ENCODE results near the gene LYAR. TPM values are rescaled to one million over a fixed set of nuclear protein-coding genes. Genes with fewer than 3 reads are reported as not detected.
A peak's percentile ranks its signal among the peaks of the same experiment; 100 is the strongest.

LYAR gene
- total and polyA plus RNA-seq, 2 of the 13 experiments (the other 11 are each of a cell fraction or from before 2014, with no cell fraction given): 7.8 to 94.2 TPM

GRCh38 chr4:4248029-4248884 is 41.7 kb downstream of the LYAR start, which contains the start of gene TMEM128 (continued):
- TF ChIP-seq AKNA (CRISPR knock-in tag; IDR thresholded peaks at IDR 0.05; ENCODE audit: borderline replicate concordance) (no peak), ZNF121 (CRISPR knock-in tag; IDR thresholded peaks at IDR 0.05) (peak; percentile 51; the same call in 1 of the 2 replicates), NCOA5 (CRISPR knock-in tag; IDR thresholded peaks at IDR 0.05) (no peak), ZC3H13 (CRISPR knock-in tag; IDR thresholded peaks at IDR 0.05) (peak; percentile 46; the same call in 1 of the 2 replicates), TCF7L2 (IDR thresholded peaks at IDR 0.05; ENCODE audit: low read depth, low read length) (no peak), SUZ12 (IDR thresholded peaks at IDR 0.05; ENCODE audit: low read depth, low read length) (no peak), ZNF777 (CRISPR knock-in tag; IDR thresholded peaks at IDR 0.05) (no peak; the same call in 1 of the 2 replicates), ZNF513 (CRISPR knock-in tag; conservative IDR thresholded peaks at IDR 0.05) (no peak), LBX2 (CRISPR knock-in tag; IDR thresholded peaks at IDR 0.05; ENCODE audit: borderline replicate concordance) (0 out of 2 replicates have a peak, but pooled peaks have one; percentile 26), FOXA1 (IDR thresholded peaks at IDR 0.05) (no peak), FOXA1 (CRISPR knock-in tag; IDR thresholded peaks at IDR 0.05) (peak; percentile 57), HES4 (CRISPR knock-in tag; IDR thresholded peaks at IDR 0.05; ENCODE audit: borderline replicate concordance) (no peak), BCL6 (CRISPR knock-in tag; IDR thresholded peaks at IDR 0.05) (peak; percentile 17; the same call in 1 of the 2 replicates), REL (CRISPR knock-in tag; conservative IDR thresholded peaks at IDR 0.05) (no peak; the same call in 1 of the 2 replicates), FOSL1 (CRISPR knock-in tag; IDR thresholded peaks at IDR 0.05; ENCODE audit: borderline replicate concordance) (peak; percentile 27; the same call in 1 of the 2 replicates), ARNTL (CRISPR knock-in tag; IDR thresholded peaks at IDR 0.05) (0 out of 2 replicates have a peak, but pooled peaks have one; percentile 8)
- TF ChIP-seq, protein P1, sequence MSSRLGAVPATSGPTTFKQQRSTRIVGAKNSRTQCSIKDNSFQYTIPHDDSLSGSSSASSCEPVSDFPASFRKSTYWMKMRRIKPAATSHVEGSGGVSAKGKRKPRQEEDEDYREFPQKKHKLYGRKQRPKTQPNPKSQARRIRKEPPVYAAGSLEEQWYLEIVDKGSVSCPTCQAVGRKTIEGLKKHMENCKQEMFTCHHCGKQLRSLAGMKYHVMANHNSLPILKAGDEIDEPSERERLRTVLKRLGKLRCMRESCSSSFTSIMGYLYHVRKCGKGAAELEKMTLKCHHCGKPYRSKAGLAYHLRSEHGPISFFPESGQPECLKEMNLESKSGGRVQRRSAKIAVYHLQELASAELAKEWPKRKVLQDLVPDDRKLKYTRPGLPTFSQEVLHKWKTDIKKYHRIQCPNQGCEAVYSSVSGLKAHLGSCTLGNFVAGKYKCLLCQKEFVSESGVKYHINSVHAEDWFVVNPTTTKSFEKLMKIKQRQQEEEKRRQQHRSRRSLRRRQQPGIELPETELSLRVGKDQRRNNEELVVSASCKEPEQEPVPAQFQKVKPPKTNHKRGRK (CRISPR knock-in tag; IDR thresholded peaks at IDR 0.05): no peak
- TF ChIP-seq, protein P2, sequence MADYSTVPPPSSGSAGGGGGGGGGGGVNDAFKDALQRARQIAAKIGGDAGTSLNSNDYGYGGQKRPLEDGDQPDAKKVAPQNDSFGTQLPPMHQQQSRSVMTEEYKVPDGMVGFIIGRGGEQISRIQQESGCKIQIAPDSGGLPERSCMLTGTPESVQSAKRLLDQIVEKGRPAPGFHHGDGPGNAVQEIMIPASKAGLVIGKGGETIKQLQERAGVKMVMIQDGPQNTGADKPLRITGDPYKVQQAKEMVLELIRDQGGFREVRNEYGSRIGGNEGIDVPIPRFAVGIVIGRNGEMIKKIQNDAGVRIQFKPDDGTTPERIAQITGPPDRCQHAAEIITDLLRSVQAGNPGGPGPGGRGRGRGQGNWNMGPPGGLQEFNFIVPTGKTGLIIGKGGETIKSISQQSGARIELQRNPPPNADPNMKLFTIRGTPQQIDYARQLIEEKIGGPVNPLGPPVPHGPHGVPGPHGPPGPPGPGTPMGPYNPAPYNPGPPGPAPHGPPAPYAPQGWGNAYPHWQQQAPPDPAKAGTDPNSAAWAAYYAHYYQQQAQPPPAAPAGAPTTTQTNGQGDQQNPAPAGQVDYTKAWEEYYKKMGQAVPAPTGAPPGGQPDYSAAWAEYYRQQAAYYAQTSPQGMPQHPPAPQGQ (CRISPR knock-in tag; IDR thresholded peaks at IDR 0.05; ENCODE audit: borderline replicate concordance): no peak

All from HepG2 (cell line).